GM23338 (cell line): ENCODE data around the gene EXOC6B. TPM values are rescaled to one million over a fixed set of nuclear protein-coding genes. Genes with fewer than 3 reads are reported as not detected.

Source experiments
- ATAC-seq: fragments of 200-7000 bp; cut with Tn5 transposase; 3 replicates; pipeline ENCODE4 v1.9.1; 2020
- DNase-seq: peaks from one replicate; pipeline ENCODE4 v3.0.0-alpha.2; 2015; ENCODE audit warnings: low spot score
- H2AFZ ChIP-seq: fragments of 200-600 bp; sonication (generic); 2 replicates; pipeline ENCODE4 v1.8.0; 2016; ENCODE audit warnings: antibody characterized with exemption, mild to moderate bottlenecking, moderate library complexity
- H3F3A ChIP-seq: fragments of 200-600 bp; sonication (generic); replicated peaks from 2 replicates; pipeline ENCODE4 v1.8.0; 2017; ENCODE audit warnings: antibody characterized with exemption, mixed run types, low read depth
- H3K27ac ChIP-seq: fragments of 200-600 bp; sonication (generic); 2 replicates; pipeline ENCODE4 v1.6.1; 2016; ENCODE audit warnings: low read depth
- H3K27me3 ChIP-seq: fragments of 200-600 bp; sonication (generic); 2 replicates; pipeline ENCODE4 v1.8.0; 2016; ENCODE audit warnings: mild to moderate bottlenecking, mixed run types, moderate library complexity; ENCODE audit not compliant: insufficient read depth
- H3K36me3 ChIP-seq: fragments of 200-600 bp; sonication (generic); 2 replicates; pipeline ENCODE4 v1.8.0; 2016; ENCODE audit warnings: mild to moderate bottlenecking; ENCODE audit not compliant: insufficient read depth
- H3K4me1 ChIP-seq: fragments of 200-600 bp; sonication (generic); 2 replicates; pipeline ENCODE4 v1.8.0; 2016; ENCODE audit warnings: mild to moderate bottlenecking, moderate library complexity; ENCODE audit not compliant: insufficient read depth
- H3K4me2 ChIP-seq: fragments of 200-600 bp; sonication (generic); 2 replicates; pipeline ENCODE4 v1.7.1; 2017; ENCODE audit warnings: mixed run types
- H3K4me3 ChIP-seq: fragments of 200-600 bp; sonication (generic); 2 replicates; pipeline ENCODE4 v1.6.1; 2016; ENCODE audit warnings: mixed run types
- H3K79me2 ChIP-seq: fragments of 200-600 bp; sonication (generic); replicated peaks from 2 replicates; pipeline ENCODE4 v1.8.0; 2017; ENCODE audit warnings: mild to moderate bottlenecking; ENCODE audit not compliant: insufficient read depth
- H3K9me2 ChIP-seq: fragments of 200-600 bp; sonication (generic); 2 replicates; pipeline ENCODE4 v1.8.0; 2017; ENCODE audit not compliant: insufficient read depth
- H4K20me1 ChIP-seq: fragments of 200-600 bp; sonication (generic); replicated peaks from 2 replicates; pipeline ENCODE4 v1.8.0; 2017; ENCODE audit warnings: mild to moderate bottlenecking; ENCODE audit not compliant: insufficient read depth
- H3K27ac Mint-ChIP-seq: 2 replicates; pipeline ENCODE4 v1.8.0; 2020; ENCODE audit warnings: inconsistent platforms, mild to moderate bottlenecking, moderate library complexity, mixed read lengths
- H3K27me3 Mint-ChIP-seq: 3 replicates; pipeline ENCODE4 v1.8.0; 2022; ENCODE audit warnings: low read depth, mild to moderate bottlenecking, moderate library complexity, mixed read lengths, inconsistent platforms; ENCODE audit not compliant: insufficient read depth, poor library complexity
- H3K36me3 Mint-ChIP-seq: 3 replicates; pipeline ENCODE4 v1.8.0; 2021; ENCODE audit warnings: low read depth, mild to moderate bottlenecking, inconsistent platforms, moderate library complexity, mixed read lengths
- H3K4me1 Mint-ChIP-seq: 3 replicates; pipeline ENCODE4 v1.8.0; 2020; ENCODE audit warnings: mild to moderate bottlenecking, inconsistent platforms, mixed read lengths
- H3K4me3 Mint-ChIP-seq: 3 replicates; pipeline ENCODE4 v1.8.0; 2021; ENCODE audit warnings: moderate library complexity, mild to moderate bottlenecking, inconsistent platforms, mixed read lengths
- H3K9me3 Mint-ChIP-seq: 3 replicates; pipeline ENCODE4 v1.8.0; 2020; ENCODE audit warnings: moderate library complexity, mild to moderate bottlenecking, inconsistent platforms, mixed read lengths
- JUNB ChIP-seq: IDR thresholded peaks from one replicate; pipeline ENCODE4 v1.6.1; 2016; ENCODE audit warnings: antibody characterized with exemption; ENCODE audit not compliant: unreplicated experiment
- NANOG ChIP-seq: IDR thresholded peaks from 2 replicates; pipeline ENCODE4 v1.6.1; 2016; ENCODE audit warnings: antibody characterized with exemption, borderline replicate concordance
- REST ChIP-seq: IDR thresholded peaks from one replicate; pipeline ENCODE4 v1.6.1; 2018; ENCODE audit warnings: antibody characterized with exemption; ENCODE audit not compliant: unreplicated experiment
- ZNF114 ChIP-seq: fragments of 250-450 bp; sonication (Bioruptor Pico); IDR thresholded peaks from 2 replicates; pipeline ENCODE4 v1.5.0; 2020; ENCODE audit warnings: mild to moderate bottlenecking, moderate library complexity
- ZNF331 ChIP-seq: fragments of 250-450 bp; sonication (Bioruptor Pico); IDR thresholded peaks from 2 replicates; pipeline ENCODE4 v1.5.0; 2020; ENCODE audit warnings: low read depth, mild to moderate bottlenecking, moderate library complexity
- ZNF462 ChIP-seq: fragments of 250-450 bp; sonication (Bioruptor Pico); IDR thresholded peaks from 2 replicates; pipeline ENCODE4 v1.5.0; 2020; ENCODE audit warnings: mild to moderate bottlenecking, moderate library complexity
- polyA plus RNA-seq: library from polyadenylated mRNA; unstranded; fragments of >200 nt; fragmentation: Nextera tagmentation; extraction: Ambion mirVana; gene quantifications from 2 replicates; pipeline ENCODE4 v1.2.1, GENCODE V29; 2016
- total RNA-seq: library from RNA; depleted of rRNA; stranded (reverse); fragments of >200 nt; shearing (Covaris generic); gene quantifications from 2 replicates; pipeline ENCODE4 v1.2.3, GENCODE V29; 2014
- TF ChIP-seq, protein P1 (sequence below), 2 experiments: fragments of 200-600 bp in 1 of 2; sonication (generic) in 1 of 2; conservative IDR thresholded peaks; 2 replicates each; pipeline versions ENCODE4 v1.5.1 to v1.6.1; 2016 to 2017; ENCODE audit warnings: antibody characterized with exemption in 2 of 2, low read depth in 2 of 2, mild to moderate bottlenecking in 2 of 2, moderate library complexity in 1 of 2

The EXOC6B gene
- total and polyA plus RNA-seq, 2 experiments from 2014 or later: 7.2 to 45.9 TPM

DNA sequence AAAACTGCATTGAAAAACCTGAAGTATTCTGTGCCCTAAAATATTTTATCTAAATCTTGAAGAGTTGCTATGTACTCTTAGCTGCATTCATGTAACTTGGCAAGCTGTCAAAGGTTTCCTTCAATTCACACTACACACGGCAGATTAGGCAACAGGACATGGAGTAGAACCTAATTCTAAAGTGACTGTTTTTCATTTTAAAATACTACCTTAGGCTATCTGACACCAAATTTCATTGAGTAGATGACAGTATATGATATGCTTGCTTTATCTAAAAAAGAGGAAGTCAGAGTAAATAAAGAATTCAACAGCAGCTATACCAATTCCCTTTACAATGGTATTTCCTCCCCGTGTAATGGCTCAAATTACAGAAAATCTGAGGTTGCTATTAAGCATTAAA, 45.4 kb downstream of the EXOC6B start (continued):
- no peak for TF ChIP-seq ZNF331 (CRISPR knock-in tag)
- no peak for TF ChIP-seq JUNB
- no peak for TF ChIP-seq ZNF114

GRCh38 chr2:72779495-72779894, 46.3 kb downstream of the EXOC6B start:
- Histone ChIP-seq H3K36me3 (no peaks in the 10 kb centered on the region), H3F3A (no peaks in the 10 kb centered on the region), H3K27me3 (no peaks in the 10 kb centered on the region), H3K4me3 (no peak overlapping the region), H4K20me1 (no peaks in the 10 kb centered on the region), H2AFZ (no peak overlapping the region), H3K4me2 (no peak overlapping the region), H3K27ac (no peak overlapping the region), H3K9me2 (no peaks in the 10 kb centered on the region), H3K79me2 (no peaks in the 10 kb centered on the region), H3K4me1 (peaks cover 25% of the 10 kb centered on the region)
- ATAC-seq (no peak), DNase-seq (no peak)
- H3K4me3 Mint-ChIP-seq: no peak overlapping the region
- H3K27me3 Mint-ChIP-seq: peaks cover 1% of the 10 kb centered on the region
- H3K9me3 Mint-ChIP-seq: peaks cover 3% of the 10 kb centered on the region; the same call in 2 of the 3 replicates
- H3K36me3 Mint-ChIP-seq: peaks cover 12% of the 10 kb centered on the region
- peaks cover 24% of the 10 kb centered on the region for H3K4me1 Mint-ChIP-seq
- TF ChIP-seq, protein P1, sequence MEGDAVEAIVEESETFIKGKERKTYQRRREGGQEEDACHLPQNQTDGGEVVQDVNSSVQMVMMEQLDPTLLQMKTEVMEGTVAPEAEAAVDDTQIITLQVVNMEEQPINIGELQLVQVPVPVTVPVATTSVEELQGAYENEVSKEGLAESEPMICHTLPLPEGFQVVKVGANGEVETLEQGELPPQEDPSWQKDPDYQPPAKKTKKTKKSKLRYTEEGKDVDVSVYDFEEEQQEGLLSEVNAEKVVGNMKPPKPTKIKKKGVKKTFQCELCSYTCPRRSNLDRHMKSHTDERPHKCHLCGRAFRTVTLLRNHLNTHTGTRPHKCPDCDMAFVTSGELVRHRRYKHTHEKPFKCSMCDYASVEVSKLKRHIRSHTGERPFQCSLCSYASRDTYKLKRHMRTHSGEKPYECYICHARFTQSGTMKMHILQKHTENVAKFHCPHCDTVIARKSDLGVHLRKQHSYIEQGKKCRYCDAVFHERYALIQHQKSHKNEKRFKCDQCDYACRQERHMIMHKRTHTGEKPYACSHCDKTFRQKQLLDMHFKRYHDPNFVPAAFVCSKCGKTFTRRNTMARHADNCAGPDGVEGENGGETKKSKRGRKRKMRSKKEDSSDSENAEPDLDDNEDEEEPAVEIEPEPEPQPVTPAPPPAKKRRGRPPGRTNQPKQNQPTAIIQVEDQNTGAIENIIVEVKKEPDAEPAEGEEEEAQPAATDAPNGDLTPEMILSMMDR (conservative IDR thresholded peaks at IDR 0.05; ENCODE audit: low read depth in 2 of 2): no peak
- TF ChIP-seq NANOG: no peak
- TF ChIP-seq REST: no peak
- TF ChIP-seq ZNF462: no peak
- H3K27ac Mint-ChIP-seq: no peak overlapping the region
